ENCODE data around the gene SMIM35.
"Not testable (repeated sequence)": the region's sequence is repeated elsewhere in the genome, so short reads cannot be mapped to it uniquely, and the experiment has no call there.

Gene SMIM35

GRCh38 chr11:117980280-117980679 is 106.5 kb downstream of the SMIM35 start:
- DNase-seq (ENCODE audit: low spot score) = no peak

- DNase-seq (ENCODE audit: low spot score) = no peak
Observed at GRCh38 chr11:117979481-117980211, 107.1 kb downstream of the SMIM35 start.

GRCh38 chr11:117978991-117979390 is 107.8 kb downstream of the SMIM35 start:
- no peak for DNase-seq (ENCODE audit: low spot score)

- DNase-seq (ENCODE audit: low spot score) = not testable (repeated sequence)
Observed at GRCh38 chr11:117978291-117978910, 108.4 kb downstream of the SMIM35 start.

- not testable (repeated sequence) for DNase-seq (ENCODE audit: low spot score)
Observed at GRCh38 chr11:117977612-117978264, 109.0 kb downstream of the SMIM35 start.

GRCh38 chr11:117977029-117977428 is 109.7 kb downstream of the SMIM35 start:
- DNase-seq (ENCODE audit: low spot score) = no peak

GRCh38 chr11:117976445-117976844 is 110.3 kb downstream of the SMIM35 start:
- DNase-seq (ENCODE audit: low spot score) = no peak

- no peak for DNase-seq (ENCODE audit: low spot score)
Observed at GRCh38 chr11:117973503-117973860, 113.3 kb downstream of the SMIM35 start.

- no peak for DNase-seq (ENCODE audit: low spot score)
Observed at GRCh38 chr11:117972629-117973502, 113.9 kb downstream of the SMIM35 start.

- no peak for DNase-seq (ENCODE audit: low spot score)
Observed at GRCh38 chr11:117972044-117972443, 114.7 kb downstream of the SMIM35 start.

- no peak for DNase-seq (ENCODE audit: low spot score)
Observed at GRCh38 chr11:117970400-117971024, 116.3 kb downstream of the SMIM35 start.

- no peak for DNase-seq (ENCODE audit: low spot score)
Observed at GRCh38 chr11:117969160-117969991, 117.4 kb downstream of the SMIM35 start.

- DNase-seq (ENCODE audit: low spot score) = no peak
Observed at GRCh38 chr11:117966908-117967307, 119.9 kb downstream of the SMIM35 start.

- no peak for DNase-seq (ENCODE audit: low spot score)
Observed at GRCh38 chr11:117962826-117963225, 123.9 kb downstream of the SMIM35 start.

GRCh38 chr11:117961896-117962295 is 124.9 kb downstream of the SMIM35 start:
- DNase-seq (ENCODE audit: low spot score) = no peak

- no peak for DNase-seq (ENCODE audit: low spot score)
Observed at GRCh38 chr11:117960406-117960805, 126.4 kb downstream of the SMIM35 start.

- DNase-seq (ENCODE audit: low spot score) = no peak
Observed at GRCh38 chr11:117959438-117960149, 127.2 kb downstream of the SMIM35 start.

GRCh38 chr11:117958949-117959348 is 127.8 kb downstream of the SMIM35 start:
- DNase-seq (ENCODE audit: low spot score) = no peak
